ENCODE data around the gene MTLN.
"Not testable (repeated sequence)": the region's sequence is repeated elsewhere in the genome, so short reads cannot be mapped to it uniquely, and the experiment has no call there.

The MTLN gene

GRCh38 chr2:110198016-110198415, 14.3 kb downstream of the MTLN start:
- DNase-seq (ENCODE audit: insufficient read length, low spot score) (no peak), FAIRE-seq (no peak)
- TF ChIP-seq POLR2A (IDR thresholded peaks at IDR 0.05; ENCODE audit: low read depth, low read length) (no peak), POU2F2 (IDR thresholded peaks at IDR 0.05; ENCODE audit: low read depth, low read length) (no peak), PAX5 (IDR thresholded peaks at IDR 0.05; ENCODE audit: insufficient read depth, low read length, severe bottlenecking) (no peak), SPI1 (IDR thresholded peaks at IDR 0.05; ENCODE audit: low read depth, low read length) (no peak), TAF1 (IDR thresholded peaks at IDR 0.05; ENCODE audit: low read depth, low read length) (no peak), POLR2AphosphoS5 (IDR thresholded peaks at IDR 0.05; ENCODE audit: low read depth, low read length) (no peak)

DNA sequence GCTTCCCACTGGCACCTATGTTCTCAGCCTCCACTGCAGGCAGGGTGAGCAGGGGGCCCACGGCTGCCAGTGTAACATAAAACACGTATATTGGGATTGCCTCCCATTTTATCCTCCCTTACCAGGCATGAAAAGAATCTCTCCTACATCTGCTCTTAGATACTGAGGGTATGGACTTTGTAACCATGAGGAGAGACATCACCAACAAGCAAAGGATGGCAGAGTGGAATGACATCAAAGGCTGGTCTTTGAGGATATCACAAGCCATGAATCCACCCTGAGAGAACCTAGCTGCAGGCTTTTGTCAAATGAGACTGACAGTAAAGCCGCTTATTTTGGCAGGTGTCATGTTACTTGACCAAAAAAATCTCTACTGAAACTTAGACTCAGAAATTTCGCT, 14.9 kb downstream of the MTLN start:
- DNase-seq (ENCODE audit: insufficient read length, low spot score), result no peak
- FAIRE-seq, result no peak
- no peak for TF ChIP-seq POU2F2 (IDR thresholded peaks at IDR 0.05; ENCODE audit: low read depth, low read length)
- TF ChIP-seq POLR2A (IDR thresholded peaks at IDR 0.05; ENCODE audit: low read depth, low read length), result no peak
- TF ChIP-seq TAF1 (IDR thresholded peaks at IDR 0.05; ENCODE audit: low read depth, low read length), result no peak
- TF ChIP-seq SPI1 (IDR thresholded peaks at IDR 0.05; ENCODE audit: low read depth, low read length), result no peak
- no peak for TF ChIP-seq POLR2AphosphoS5 (IDR thresholded peaks at IDR 0.05; ENCODE audit: low read depth, low read length)
- TF ChIP-seq PAX5 (IDR thresholded peaks at IDR 0.05; ENCODE audit: insufficient read depth, low read length, severe bottlenecking), result no peak

GRCh38 chr2:110190169-110190568, 22.2 kb downstream of the MTLN start:
- not testable (repeated sequence) for FAIRE-seq; DNase-seq (ENCODE audit: insufficient read length, low spot score)

DNA sequence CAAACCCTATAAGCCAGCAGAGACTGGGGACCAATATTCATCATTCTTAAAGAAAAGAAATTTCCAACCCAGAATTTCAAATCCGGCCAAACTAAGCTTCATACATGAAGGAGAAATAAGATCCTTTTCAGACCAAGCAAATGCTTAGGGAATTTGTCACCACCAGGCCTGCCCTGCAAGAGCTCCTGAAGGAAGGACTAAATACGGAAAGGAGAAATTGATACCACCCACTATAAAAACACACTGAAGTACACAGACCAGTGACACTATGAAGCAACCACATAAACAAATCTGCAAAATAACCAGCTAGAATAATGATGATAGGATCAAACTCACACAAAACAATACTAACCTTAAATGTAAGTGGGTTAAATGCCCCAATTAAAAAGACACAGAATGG, 29.9 kb downstream of the MTLN start:
- no peak for TF ChIP-seq POLR2A (IDR thresholded peaks at IDR 0.05; ENCODE audit: low read depth, low read length)
- TF ChIP-seq POLR2AphosphoS5 (IDR thresholded peaks at IDR 0.05; ENCODE audit: low read depth, low read length), result no peak
- no peak for TF ChIP-seq POU2F2 (IDR thresholded peaks at IDR 0.05; ENCODE audit: low read depth, low read length)
- TF ChIP-seq SPI1 (IDR thresholded peaks at IDR 0.05; ENCODE audit: low read depth, low read length), result no peak
- TF ChIP-seq TAF1 (IDR thresholded peaks at IDR 0.05; ENCODE audit: low read depth, low read length), result no peak
- TF ChIP-seq PAX5 (IDR thresholded peaks at IDR 0.05; ENCODE audit: insufficient read depth, low read length, severe bottlenecking), result no peak
- DNase-seq (ENCODE audit: insufficient read length, low spot score), result no peak
- FAIRE-seq, result no peak

- FAIRE-seq, result no peak
- DNase-seq (ENCODE audit: insufficient read length, low spot score), result no peak
- TF ChIP-seq PAX5 (IDR thresholded peaks at IDR 0.05; ENCODE audit: insufficient read depth, low read length, severe bottlenecking) (no peak), SPI1 (IDR thresholded peaks at IDR 0.05; ENCODE audit: low read depth, low read length) (no peak)
Observed at GRCh38 chr2:110180036-110180435, 32.3 kb downstream of the MTLN start.

GRCh38 chr2:110173523-110173922, 38.8 kb downstream of the MTLN start:
- FAIRE-seq (no peak), DNase-seq (ENCODE audit: insufficient read length, low spot score) (no peak)
- TF ChIP-seq POLR2AphosphoS5 (IDR thresholded peaks at IDR 0.05; ENCODE audit: low read depth, low read length) (no peak), PAX5 (IDR thresholded peaks at IDR 0.05; ENCODE audit: insufficient read depth, low read length, severe bottlenecking) (no peak), POLR2A (IDR thresholded peaks at IDR 0.05; ENCODE audit: low read depth, low read length) (no peak), TAF1 (IDR thresholded peaks at IDR 0.05; ENCODE audit: low read depth, low read length) (no peak), SPI1 (IDR thresholded peaks at IDR 0.05; ENCODE audit: low read depth, low read length) (no peak), POU2F2 (IDR thresholded peaks at IDR 0.05; ENCODE audit: low read depth, low read length) (no peak)

DNA sequence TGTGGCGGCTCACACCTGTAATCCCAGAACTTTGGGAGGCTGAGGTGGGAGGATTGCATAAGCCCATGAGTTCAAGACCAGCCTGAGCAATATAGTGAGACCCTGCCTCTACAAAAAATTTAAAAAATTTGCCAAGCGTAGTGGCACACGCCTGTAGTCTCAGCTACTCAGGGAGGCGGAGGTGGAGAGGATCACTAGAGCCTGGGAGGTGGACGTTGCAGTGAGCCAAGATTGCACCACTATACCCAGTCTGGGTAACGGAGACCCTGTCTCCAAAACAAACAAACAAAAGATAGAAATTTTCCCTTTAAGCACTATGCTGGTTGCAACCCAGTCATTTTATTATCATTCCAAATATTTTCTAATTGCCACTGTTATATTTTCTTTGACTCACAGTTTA, 39.8 kb downstream of the MTLN start:
- no peak for FAIRE-seq
- TF ChIP-seq SPI1 (IDR thresholded peaks at IDR 0.05; ENCODE audit: low read depth, low read length), result no peak
- no peak for TF ChIP-seq POLR2A (IDR thresholded peaks at IDR 0.05; ENCODE audit: low read depth, low read length)
- TF ChIP-seq POLR2AphosphoS5 (IDR thresholded peaks at IDR 0.05; ENCODE audit: low read depth, low read length), result no peak
- no peak for TF ChIP-seq TAF1 (IDR thresholded peaks at IDR 0.05; ENCODE audit: low read depth, low read length)
- no peak for TF ChIP-seq PAX5 (IDR thresholded peaks at IDR 0.05; ENCODE audit: insufficient read depth, low read length, severe bottlenecking)
- TF ChIP-seq POU2F2 (IDR thresholded peaks at IDR 0.05; ENCODE audit: low read depth, low read length), result no peak
- DNase-seq (ENCODE audit: insufficient read length, low spot score), result no peak

- FAIRE-seq (no peak), DNase-seq (ENCODE audit: insufficient read length, low spot score) (no peak)
- TF ChIP-seq TAF1 (IDR thresholded peaks at IDR 0.05; ENCODE audit: low read depth, low read length) (no peak), POU2F2 (IDR thresholded peaks at IDR 0.05; ENCODE audit: low read depth, low read length) (no peak), PAX5 (IDR thresholded peaks at IDR 0.05; ENCODE audit: insufficient read depth, low read length, severe bottlenecking) (no peak), POLR2AphosphoS5 (IDR thresholded peaks at IDR 0.05; ENCODE audit: low read depth, low read length) (no peak)
Observed at GRCh38 chr2:110170102-110170501, 42.2 kb downstream of the MTLN start.

DNA sequence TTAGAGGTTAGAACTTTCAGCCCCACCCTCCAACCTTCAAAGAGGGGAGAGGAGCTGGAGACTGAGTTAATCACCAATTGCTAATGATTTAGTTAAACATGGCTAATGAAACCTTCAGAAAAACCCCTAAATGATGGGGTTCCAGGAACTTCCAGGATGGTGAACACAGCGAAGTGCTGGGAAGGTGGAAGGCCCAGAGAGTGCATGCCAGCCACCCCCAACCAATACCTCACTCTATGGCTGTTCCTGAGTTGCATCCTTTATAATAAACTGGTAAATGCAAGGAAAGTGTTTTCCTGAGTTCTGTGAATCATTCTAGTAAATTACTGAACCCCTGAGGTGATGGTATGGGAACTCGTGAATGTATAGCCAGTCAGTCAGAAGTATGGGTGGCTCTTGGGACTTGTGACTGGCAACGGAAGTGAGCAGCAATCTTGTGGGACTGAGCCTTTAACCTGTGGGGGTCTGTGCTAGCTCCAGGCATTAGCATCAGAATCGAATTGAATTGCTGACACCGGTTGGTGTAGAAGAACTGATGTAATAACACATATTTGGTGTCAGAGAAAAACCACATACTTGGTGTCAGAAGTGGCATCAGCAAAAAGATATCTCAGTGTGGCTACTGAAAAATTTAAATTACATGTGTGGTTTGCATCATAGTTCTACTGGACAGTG, 44.9 kb downstream of the MTLN start:
- FAIRE-seq, result no peak

GRCh38 chr2:110166266-110166665, 46.1 kb downstream of the MTLN start:
- DNase-seq (ENCODE audit: insufficient read length, low spot score), result no peak
- no peak for TF ChIP-seq TAF1 (IDR thresholded peaks at IDR 0.05; ENCODE audit: low read depth, low read length)
- no peak for TF ChIP-seq POLR2A (IDR thresholded peaks at IDR 0.05; ENCODE audit: low read depth, low read length)
- no peak for FAIRE-seq

More for the DNA sequence above, 44.9 kb downstream of the MTLN start:
- DNase-seq (ENCODE audit: insufficient read length, low spot score), result no peak
- TF ChIP-seq POLR2A (IDR thresholded peaks at IDR 0.05; ENCODE audit: low read depth, low read length), result no peak
- TF ChIP-seq TAF1 (IDR thresholded peaks at IDR 0.05; ENCODE audit: low read depth, low read length), result no peak
- TF ChIP-seq POLR2AphosphoS5 (IDR thresholded peaks at IDR 0.05; ENCODE audit: low read depth, low read length), result no peak
- no peak for TF ChIP-seq POU2F2 (IDR thresholded peaks at IDR 0.05; ENCODE audit: low read depth, low read length)
- TF ChIP-seq PAX5 (IDR thresholded peaks at IDR 0.05; ENCODE audit: insufficient read depth, low read length, severe bottlenecking), result no peak
- no peak for TF ChIP-seq SPI1 (IDR thresholded peaks at IDR 0.05; ENCODE audit: low read depth, low read length)
